ENCODE results near the gene RPTN.

DNA sequence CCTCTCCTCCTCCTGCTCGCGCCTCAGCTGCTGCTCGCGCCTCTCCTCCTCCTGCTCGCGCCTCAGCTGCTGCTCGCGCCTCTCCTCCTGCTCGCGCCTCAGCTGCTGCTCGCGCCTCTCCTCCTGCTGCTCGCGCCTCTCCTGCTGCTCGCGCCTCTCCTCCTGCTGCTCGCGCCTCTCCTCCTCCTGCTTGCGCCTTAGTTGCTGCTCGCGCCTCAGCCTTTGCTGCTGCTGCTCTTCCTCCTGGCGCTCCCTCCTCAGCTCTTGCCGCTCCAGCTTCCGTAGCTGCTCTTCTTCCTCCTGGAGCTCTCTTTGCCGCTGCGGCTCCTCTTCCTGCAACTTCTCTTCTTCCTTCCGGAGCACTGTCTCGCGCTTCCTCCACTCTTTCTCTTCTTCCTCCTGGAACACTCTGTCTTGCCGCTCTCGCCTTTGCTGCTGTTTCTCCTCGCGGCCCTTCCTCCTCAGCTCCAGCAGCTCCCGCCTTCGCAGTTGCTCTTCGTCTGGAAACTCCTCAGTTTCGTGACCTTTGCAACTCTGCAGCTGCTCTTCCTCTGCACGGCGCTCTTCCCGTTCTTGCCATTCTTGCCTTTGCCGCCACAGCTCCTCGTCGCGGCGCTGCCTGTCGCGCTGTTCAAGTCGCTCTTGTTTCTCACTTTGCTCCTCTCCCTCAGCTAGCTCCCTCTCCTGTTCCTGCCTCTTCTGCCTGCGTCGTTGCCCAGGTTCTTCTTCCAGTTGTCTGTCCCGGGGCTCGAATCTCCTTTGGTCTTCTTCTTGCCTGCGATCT lies 46.7 kb downstream of the RPTN start:
- TF ChIP-seq, protein P1, sequence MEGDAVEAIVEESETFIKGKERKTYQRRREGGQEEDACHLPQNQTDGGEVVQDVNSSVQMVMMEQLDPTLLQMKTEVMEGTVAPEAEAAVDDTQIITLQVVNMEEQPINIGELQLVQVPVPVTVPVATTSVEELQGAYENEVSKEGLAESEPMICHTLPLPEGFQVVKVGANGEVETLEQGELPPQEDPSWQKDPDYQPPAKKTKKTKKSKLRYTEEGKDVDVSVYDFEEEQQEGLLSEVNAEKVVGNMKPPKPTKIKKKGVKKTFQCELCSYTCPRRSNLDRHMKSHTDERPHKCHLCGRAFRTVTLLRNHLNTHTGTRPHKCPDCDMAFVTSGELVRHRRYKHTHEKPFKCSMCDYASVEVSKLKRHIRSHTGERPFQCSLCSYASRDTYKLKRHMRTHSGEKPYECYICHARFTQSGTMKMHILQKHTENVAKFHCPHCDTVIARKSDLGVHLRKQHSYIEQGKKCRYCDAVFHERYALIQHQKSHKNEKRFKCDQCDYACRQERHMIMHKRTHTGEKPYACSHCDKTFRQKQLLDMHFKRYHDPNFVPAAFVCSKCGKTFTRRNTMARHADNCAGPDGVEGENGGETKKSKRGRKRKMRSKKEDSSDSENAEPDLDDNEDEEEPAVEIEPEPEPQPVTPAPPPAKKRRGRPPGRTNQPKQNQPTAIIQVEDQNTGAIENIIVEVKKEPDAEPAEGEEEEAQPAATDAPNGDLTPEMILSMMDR (conservative IDR thresholded peaks at IDR 0.05): no peak
- no peak for TF ChIP-seq ZFX (IDR thresholded peaks at IDR 0.05)
